ENCODE measurements around the gene PRKAG3. TPM values are rescaled to one million over a fixed set of nuclear protein-coding genes. Genes with fewer than 3 reads are reported as not detected.
A peak's percentile ranks its signal among the peaks of the same experiment; 100 is the strongest.

The PRKAG3 gene
- total and polyA plus RNA-seq, 7 donors = 9.2 to 187 (median 58.5) TPM

DNA sequence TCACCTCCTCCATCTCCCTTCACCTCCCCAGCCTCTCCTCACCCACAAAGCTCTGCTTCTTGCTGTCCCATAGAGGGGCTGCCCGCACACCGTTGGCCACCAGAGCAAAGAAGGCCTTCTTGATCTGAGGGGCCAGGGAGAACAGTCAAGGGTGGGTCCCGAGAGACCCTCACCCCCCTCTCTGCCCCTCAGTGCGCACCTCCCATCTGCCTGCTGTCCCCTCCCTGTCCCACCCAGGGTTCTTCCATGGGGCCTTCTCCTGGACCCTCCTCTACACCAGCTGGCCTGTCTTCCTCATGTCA is 3.2 kb downstream of the PRKAG3 start:
- Histone ChIP-seq H3K27ac (peak overlapping the region; percentile 91), H3K9me3 (no peaks in the 10 kb centered on the region), H3K4me3 (peak overlapping the region; percentile 69), H3K27me3 (ENCODE audit: insufficient read depth in 3 of 3, low read length in 2 of 3) (no peaks in the 10 kb centered on the region), H3K36me3 (ENCODE audit: insufficient read depth in 1 of 2, low read depth in 1 of 2) (peaks cover 0 to 7% of the 10 kb centered on the region in 2 donors), H3K4me1 (peaks cover 58% of the 10 kb centered on the region)
- WGBS, 3 donors = 80 to 94% (median 89%) methylated on average over 4 of the region's 4 CpGs
- DNase-seq (no peak), ATAC-seq (no peak)
- TF ChIP-seq CTCF (IDR thresholded peaks at IDR 0.05) = no peak
- intact Hi-C loops (cut with DNase I) = no loop called here

DNA sequence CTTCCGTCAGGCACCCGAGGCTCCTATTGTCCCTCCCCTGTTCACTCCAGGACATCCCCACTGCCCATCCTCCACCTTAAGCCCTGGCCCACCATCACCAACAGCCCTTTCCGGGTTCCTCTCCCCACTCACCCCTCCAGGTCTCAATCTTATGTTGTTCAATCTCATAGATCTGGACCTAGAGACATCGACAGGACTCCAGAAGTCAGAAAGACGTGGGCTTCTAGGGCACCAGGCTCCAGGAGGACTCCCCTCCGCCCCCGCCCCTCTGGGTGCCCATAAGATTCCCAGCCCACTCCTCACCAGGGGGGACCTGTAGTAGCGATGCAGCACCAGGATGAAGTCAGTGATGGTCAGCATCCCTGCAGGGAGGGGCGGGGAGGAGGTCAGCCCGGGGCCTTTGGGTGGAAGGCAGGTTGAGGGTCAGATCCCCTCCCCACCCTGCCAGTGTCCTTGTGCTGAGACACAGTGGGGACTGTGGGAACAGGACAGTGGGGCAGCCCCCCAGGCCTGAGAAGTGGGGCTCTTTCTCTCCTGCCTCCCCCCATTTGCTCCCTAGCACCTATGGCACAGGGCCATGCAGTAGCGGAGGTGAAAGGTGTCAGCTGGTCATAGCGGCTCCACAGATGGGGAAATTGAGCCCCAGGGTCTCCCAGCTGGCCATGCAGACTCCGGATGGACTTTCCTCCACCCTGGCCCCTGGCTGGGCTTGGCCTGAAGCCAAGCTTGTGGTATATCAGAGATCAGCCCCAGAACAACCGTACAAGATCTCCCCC is 3.7 kb downstream of the PRKAG3 start:
- ATAC-seq = no peak
- Histone ChIP-seq H3K27ac (peak overlapping the region; percentile 91), H3K4me3 (peak overlapping the region; percentile 69), H3K27me3 (ENCODE audit: insufficient read depth in 3 of 3, low read length in 2 of 3) (no peaks in the 10 kb centered on the region), H3K9me3 (no peaks in the 10 kb centered on the region), H3K4me1 (peaks cover 55% of the 10 kb centered on the region), H3K36me3 (ENCODE audit: insufficient read depth in 1 of 2, low read depth in 1 of 2) (peaks cover 0 to 9% of the 10 kb centered on the region in 2 donors)
- WGBS, 3 donors = 62 to 75% (median 67%) methylated on average over 14 of the region's 14 CpGs
- DNase-seq = no peak
- intact Hi-C loops (cut with DNase I) = no loop called here
- no peak for TF ChIP-seq CTCF (IDR thresholded peaks at IDR 0.05)

DNA sequence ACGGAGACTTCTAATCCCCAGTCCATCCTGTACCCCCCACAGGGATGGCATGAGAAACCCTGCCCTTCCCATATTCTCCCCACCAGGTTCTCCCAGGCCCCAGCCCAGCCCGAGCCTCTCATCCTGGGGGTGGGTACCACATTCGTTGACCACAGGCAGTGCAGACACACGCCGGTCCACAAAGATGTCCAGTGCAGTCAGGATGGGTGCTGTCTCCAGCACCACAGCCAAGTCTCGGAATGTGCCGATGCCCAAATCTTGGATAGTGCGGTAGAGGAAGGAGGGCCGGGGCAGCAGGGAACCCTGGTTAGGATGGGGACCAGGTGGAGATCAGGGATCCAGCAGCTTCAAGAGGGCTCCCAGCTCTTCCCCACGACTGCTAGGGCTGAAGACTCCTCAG is 4.8 kb downstream of the PRKAG3 start:
- intact Hi-C loops (cut with DNase I) = no loop called here
- 60 to 89% (median 69%) methylated on average over 10 of the region's 10 CpGs for WGBS, 3 donors
- H3K4me3 ChIP-seq = no peak overlapping the region
- H3K9me3 ChIP-seq = no peaks in the 10 kb centered on the region
- ATAC-seq (no peak), DNase-seq (peak in 1 of 2 donors; percentile 27)
- peaks cover 44% of the 10 kb centered on the region for H3K4me1 ChIP-seq
- H3K27ac ChIP-seq = peak overlapping the region; percentile 91
- no peaks in the 10 kb centered on the region for H3K27me3 ChIP-seq (ENCODE audit: insufficient read depth in 3 of 3, low read length in 2 of 3)
- peaks cover 0 to 9% of the 10 kb centered on the region in 2 donors for H3K36me3 ChIP-seq (ENCODE audit: insufficient read depth in 1 of 2, low read depth in 1 of 2)
- TF ChIP-seq CTCF (IDR thresholded peaks at IDR 0.05) = no peak

GRCh38 chr2:218824004-218824403 is 7.6 kb downstream of the PRKAG3 start:
- Histone ChIP-seq H3K36me3 (ENCODE audit: insufficient read depth in 1 of 2, low read depth in 1 of 2) (peaks cover 0 to 9% of the 10 kb centered on the region in 2 donors), H3K4me1 (peaks cover 29% of the 10 kb centered on the region), H3K27ac (peak overlapping the region; percentile 66), H3K9me3 (no peaks in the 10 kb centered on the region), H3K4me3 (no peak overlapping the region), H3K27me3 (ENCODE audit: insufficient read depth in 3 of 3, low read length in 2 of 3) (no peaks in the 10 kb centered on the region)
- intact Hi-C loops (cut with DNase I) = no loop called here
- 66 to 97% (median 82%) methylated on average over 6 to 7 of the region's 7 CpGs for WGBS, 3 donors
- DNase-seq (no peak), ATAC-seq (no peak)
- TF ChIP-seq CTCF (IDR thresholded peaks at IDR 0.05) = no peak

Measured in psoas muscle (tissue), 8 donors.